ENCODE results near the gene TRIM33.

GRCh38 chr1:114435088-114435715, 75.8 kb downstream of the TRIM33 start:
- TF ChIP-seq POLR2A (IDR thresholded peaks at IDR 0.05) = no peak
- no peak for TF ChIP-seq CTCF (IDR thresholded peaks at IDR 0.05)

All from adrenal gland (tissue), 5 donors.